Middle frontal gyrus (tissue), 1 donor: ENCODE measurements around the gene DNAAF8.
"Not testable (repeated sequence)": the region's sequence is repeated elsewhere in the genome, so short reads cannot be mapped to it uniquely, and the experiment has no call there.

ENCODE experiments used
- DNase-seq: peaks from one replicate; pipeline ENCODE4 v3.0.0-alpha.2; 2015; ENCODE audit warnings: low spot score; ENCODE audit errors: extremely low spot score

The DNAAF8 gene

GRCh38 chr16:4723071-4723767, 11.1 kb upstream of the DNAAF8 start:
- no peak for DNase-seq

DNA sequence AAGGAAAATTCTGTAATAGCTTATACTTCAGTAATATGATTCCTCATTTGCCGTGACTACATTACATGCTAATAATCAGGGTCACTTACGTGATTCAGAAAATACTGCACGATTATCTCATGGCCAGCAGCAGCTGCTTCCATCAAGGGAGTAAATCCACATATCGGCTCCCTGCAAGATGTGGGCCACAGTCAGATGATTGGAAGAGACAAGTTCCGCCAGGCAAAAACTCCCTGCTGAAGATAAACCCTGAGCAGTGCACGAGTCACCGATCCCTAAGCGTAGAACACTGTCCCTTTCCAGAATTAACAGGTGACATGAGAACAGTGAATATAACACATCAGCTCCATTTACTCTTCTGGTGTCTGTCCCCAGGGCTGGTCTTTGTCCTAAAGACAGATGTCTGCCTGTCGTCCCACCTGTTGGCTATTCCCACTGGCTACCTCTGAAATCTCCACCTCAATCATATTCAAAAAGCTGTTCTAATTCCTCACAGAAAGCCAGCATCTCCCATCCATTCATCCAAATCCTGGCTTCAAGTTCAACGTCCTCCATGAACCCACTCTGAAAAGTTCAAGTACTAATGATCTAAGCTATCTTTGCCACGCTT, 9.6 kb upstream of the DNAAF8 start:
- no peak for DNase-seq

DNA sequence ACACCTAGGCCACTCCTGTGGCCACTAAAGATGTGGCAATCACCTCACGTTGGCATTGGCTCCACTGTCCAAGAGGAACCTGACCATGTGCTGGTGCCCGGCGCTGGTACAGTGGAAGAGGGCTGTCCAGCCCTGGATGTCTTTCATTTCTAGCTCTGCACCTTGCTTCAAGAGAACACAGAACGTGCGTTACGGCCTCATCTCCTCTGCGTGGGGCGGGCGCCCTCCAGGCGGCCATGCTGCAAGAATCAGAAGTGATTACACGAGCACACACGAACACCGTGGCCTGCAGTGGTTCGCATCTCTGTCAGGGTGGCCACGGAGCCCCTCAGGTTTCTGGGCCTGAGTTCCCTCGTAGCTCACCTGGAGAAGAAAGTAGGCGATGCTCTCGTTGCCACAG, 7.7 kb upstream of the DNAAF8 start:
- no peak for DNase-seq

DNA sequence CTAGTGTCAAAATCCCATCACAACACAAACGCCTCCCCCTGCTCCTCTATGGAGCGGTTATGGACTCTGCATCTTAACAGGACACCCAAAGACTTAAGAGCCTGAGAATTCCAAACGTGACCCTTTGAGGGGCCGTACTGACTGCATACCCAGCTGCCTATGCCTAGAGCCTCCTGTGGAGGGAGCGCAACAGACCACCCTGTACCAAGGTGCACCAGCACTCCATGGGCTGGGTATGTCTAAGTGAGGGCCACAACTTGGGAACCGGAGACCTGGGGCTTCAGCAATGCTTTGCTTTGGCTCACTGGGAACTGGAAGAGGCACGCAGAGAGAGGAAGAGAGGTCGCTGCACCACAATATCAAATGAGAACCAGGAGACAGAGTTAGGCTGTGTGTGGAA, 5.7 kb upstream of the DNAAF8 start:
- DNase-seq = no peak

DNA sequence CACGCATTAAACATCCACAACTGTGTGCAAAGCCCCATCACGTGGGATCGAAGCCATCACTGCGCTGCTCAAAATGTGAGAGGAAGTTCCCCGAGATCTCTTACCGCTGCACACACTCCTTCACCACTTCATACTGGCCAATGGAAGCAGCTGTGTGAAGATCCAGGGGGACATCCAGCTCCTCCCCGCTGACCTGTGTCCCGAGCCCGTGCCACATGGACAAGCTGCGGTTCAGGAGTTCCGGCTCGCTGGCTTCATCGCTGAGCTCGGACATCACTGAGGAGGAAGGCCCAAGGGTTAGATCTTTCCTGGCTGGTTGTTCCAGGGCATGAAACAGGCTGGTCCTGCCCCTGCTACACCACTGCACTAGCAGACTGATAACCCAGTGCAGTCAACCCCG, 4.5 kb upstream of the DNAAF8 start:
- DNase-seq = no peak

DNA sequence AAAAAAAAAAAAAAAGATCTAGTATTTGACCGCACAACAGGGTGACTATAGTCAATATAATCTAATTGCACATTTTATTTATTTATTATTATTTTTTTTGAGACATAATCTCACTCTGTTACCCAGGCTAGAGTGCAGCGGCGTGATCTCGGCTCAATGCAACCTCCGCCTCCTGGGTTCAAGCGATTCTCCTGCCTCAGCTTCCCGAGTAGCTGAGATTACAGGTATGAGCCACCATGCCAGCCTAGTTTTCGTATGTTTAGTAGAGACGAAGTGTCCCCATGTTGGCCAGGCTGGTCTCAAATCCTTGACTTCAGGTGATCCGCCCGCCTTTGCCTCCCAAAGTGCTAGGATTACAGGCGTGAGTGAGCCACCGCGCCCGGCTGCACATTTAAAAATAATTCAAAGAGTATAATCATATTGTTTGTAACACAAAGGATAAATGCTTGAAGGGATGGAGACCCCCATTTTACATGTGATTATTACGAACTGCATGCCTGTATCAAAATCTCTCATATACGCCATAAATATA, 1.1 kb upstream of the DNAAF8 start:
- no peak for DNase-seq

GRCh38 chr16:4733747-4734062, 632 bp upstream of the DNAAF8 start:
- no peak for DNase-seq

DNA sequence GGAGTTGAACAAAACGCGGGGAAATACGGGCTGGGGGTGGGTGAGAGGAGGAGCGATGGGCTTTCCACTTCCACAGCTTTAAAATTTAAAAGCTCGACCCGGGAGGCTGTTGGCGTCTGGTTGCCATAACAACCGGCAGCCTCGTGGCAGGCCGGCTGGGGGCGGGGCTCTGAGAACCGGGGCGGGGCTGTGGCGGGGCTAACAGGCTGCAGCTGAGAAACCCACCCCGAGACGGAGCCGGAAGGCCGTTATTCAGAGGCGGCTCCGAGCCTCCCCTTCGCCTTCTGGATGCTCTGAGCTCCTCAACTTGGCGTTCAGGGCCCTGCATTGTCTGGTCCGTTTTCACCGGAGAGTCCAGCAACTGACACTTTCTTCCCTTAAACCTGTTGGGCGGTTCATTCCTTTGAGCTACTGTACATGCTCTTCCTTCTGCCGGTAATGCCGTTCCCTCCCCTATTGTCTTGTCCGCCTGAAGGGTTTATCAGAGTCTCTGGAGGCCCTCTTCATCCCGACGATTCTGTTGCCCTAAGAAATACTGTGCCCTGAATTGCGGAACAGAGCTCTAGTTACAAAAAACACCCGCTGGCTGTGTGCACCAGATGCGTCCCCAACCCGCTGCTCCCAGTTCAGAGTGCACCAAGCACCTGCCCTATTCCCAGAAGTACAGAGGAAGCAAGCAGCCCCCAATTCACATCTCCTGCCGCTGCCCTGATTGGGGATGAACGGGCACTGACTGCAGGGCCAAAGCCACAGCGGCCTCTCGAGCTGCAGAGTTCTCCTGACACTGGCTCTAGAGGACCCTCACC, 596 bp downstream of the DNAAF8 start:
- DNase-seq = peak; percentile 45

- no peak for DNase-seq
Measured at GRCh38 chr16:4736546-4736945, 2.2 kb downstream of the DNAAF8 start.

DNA sequence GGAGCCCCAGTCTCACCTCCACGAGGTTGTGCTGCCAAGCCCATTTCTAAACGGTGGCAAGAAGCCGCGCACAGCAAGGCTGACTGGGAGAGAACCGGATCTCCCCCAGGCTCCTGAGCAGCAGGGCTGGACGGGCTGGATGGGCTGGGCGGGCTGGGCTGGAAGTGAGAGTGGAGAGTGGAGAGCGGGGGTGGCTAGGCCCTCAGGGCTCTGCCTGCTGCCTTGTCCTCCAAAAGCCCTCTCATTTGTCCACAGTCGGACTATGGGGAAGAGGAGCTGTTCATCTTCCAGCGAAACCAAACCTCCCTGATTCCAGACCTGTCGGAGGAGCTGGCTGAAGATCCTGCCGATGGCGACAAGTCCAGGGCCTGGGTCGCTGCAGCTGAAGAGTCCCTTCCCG, 3.2 kb downstream of the DNAAF8 start:
- DNase-seq = no peak

- not testable (repeated sequence) for DNase-seq
Measured at GRCh38 chr16:4738370-4738769, 4.0 kb downstream of the DNAAF8 start.

DNA sequence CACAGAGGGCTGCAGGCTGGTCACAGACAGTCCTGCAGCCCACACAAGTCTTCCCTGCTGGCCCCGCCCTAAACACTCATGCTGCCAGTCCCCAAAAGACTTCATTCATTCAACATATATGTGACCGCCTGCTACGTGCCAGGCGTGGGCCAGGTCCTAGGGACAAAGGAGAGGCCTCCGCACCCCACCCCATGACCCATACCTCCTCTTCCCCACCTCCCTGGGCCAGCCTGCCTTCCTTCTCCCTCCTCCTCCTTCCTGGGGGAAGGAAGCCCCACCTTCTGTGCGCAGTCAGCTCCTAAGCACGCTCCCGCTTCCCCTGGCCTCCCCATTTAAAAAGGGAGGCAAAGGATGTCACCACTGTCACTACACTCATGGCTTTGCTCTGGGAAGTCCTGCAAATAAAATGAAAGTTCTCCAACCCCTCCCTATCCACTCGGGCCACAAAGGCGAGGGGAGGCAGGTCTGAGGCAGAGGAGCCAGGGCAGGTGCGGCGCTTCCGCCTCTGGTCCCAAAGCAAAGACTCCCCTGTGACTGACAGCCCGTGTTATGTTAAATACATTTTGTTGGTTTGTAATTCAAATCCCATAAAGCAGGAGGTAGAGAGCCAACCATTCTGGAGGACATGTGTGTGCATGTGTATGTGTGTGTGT, 9.0 kb downstream of the DNAAF8 start:
- DNase-seq = no peak

DNA sequence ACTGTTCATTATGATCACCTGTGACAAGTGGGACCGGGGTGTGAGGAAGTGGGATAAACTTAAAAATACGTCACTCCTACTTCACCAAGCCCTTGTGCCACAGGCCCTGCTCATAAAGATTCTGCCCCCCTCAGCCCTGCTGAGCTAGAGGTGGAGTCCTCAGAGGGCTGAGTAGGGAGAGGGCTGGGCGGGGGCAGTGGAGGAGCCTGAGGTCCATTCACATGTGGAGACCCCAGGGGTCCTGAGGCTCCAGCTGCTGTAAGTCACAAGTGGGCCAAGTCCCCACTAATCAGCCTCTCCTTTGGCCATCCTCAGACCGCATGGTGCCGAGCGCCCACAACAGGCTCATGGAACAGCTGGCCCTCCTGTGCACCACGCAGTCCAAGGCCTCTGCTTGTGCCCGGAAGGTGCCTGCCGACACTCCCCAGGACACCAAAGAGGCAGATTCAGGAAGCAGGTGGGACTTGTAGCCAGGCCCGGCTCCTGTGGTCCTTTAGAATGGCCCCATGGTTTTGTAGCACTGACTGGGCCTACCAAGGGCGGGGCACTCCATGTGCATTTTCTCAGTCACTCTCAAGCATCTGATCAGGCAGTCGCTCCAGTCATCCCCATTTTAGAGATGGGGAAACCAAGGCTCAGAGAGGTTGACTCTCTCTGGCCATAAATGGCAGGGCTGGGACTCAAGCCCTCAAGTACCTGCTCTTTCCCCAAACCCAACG, 10.4 kb downstream of the DNAAF8 start:
- DNase-seq = no peak

GRCh38 chr16:4745274-4745569, 10.9 kb downstream of the DNAAF8 start:
- no peak for DNase-seq

DNA sequence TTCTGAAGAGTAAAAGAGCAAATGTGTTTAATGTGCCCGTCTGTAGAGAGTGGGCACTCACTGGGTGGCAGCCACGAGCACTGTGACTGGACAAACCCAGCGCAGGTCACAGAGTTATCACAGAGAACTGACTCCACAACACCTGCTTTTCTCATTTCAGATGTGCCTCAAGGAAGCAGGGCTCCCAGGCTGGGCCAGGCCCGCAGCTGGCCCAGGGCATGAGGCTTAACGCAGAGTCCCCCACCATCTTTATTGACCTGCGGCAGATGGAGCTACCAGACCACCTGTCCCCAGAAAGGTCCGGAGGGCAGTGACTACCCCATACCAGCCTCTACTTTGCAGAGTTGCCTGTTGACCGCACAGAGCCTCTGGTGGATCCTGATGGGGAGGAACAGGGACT, 11.9 kb downstream of the DNAAF8 start:
- no peak for DNase-seq

- no peak for DNase-seq
Measured at GRCh38 chr16:4746991-4747574, 12.7 kb downstream of the DNAAF8 start.

DNA sequence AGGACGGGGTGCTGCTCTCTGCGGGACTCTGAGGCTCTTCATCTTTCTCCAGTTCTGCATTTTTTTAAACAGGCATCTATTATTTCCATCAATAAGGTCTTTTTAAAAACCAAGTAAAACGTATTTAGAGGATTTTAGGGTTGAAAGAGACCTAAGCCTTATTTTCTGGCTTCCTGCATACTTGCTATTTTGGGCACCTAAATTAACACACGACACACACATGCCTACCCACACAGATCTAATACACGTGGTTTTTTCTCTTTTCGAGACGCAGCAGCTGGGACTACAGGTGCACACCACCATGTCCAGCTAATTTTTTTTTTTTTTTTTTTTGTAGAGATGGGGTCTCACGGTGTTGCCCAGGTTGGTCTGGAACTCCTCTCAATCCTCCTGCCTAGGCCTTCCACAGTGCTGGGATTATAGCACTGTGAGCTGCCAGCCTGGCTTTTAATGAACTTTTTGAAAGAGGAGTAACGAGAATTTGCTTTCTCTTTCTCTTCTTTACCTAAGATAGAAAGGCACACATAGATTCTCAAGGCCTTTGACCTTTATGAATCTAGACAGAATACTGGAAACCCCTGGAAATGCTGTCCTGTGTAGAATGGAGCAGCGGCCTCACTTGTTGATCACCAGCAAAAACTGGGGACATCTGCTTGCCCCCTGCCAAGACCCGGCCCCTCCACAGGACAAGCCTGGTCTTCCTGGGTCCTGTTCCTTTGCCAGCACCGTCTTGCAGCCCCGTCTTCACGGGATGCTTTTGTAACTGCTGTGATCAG, 13.8 kb downstream of the DNAAF8 start:
- no peak for DNase-seq

- DNase-seq = no peak
Measured at GRCh38 chr16:4748682-4749411, 14.5 kb downstream of the DNAAF8 start.

- DNase-seq = no peak
Measured at GRCh38 chr16:4749700-4750257, 15.4 kb downstream of the DNAAF8 start.
